Stimulated activated CD4-positive, alpha-beta T cell treated with anti-CD3 and anti-CD28 coated beads, TNF-alpha, amount 100 ng/mL, for 4 hours (primary cell): ENCODE results near the gene PPM1G.
"Not testable (repeated sequence)": the region's sequence is repeated elsewhere in the genome, so short reads cannot be mapped to it uniquely, and the experiment has no call there.

Experiments
- DNase-seq, 3 experiments: peaks; one replicate each; pipeline ENCODE4 v3.0.0-alpha.2; 2020; ENCODE audit warnings: low read depth in 3 of 3

Gene PPM1G

DNA sequence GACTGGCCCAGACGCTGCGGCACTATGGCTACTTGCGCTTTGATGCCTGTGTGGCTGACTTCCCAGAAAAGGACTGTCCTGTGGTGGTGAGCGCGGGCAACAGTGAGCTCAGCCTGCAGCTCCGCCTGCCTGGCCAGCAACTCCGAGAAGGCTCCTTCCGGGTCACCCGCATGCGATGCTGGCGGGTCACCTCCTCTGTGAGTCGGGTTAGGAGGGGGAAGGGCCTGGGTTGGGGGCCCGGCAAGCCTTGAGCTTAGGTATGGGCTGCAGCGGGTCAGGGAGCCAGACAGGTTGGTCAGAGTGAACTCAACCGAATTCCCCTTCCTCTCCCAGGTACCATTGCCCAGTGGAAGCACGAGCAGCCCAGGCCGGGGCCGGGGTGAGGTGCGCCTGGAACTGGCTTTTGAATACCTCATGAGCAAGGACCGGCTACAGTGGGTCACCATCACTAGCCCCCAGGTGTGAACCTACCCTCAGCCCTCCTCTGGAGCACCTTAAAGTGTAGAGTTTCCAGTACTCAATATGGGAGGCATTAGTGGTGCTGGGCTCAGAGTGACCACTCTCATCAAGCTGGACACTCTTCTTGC lies 33.8 kb downstream of the PPM1G start:
- DNase-seq: no peak

DNA sequence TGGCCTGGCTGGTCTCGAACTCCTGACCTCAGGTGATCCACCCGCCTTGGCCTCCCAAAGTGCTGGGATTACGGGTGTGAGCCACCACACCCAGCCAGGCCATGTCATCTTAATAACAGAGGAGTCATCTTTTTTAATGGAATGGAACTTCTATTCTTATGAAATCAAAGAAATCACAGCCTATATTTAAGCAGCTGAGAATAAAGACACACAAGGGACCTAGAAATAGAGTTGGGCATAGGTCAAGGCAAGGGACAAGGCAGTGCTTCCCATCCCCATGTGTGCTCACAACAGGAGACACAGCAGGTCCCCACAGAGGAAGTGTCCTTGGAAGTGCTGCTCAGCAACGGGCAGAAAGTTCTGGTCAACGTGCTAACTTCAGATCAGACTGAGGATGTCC lies 35.8 kb downstream of the PPM1G start:
- DNase-seq: no peak

DNA sequence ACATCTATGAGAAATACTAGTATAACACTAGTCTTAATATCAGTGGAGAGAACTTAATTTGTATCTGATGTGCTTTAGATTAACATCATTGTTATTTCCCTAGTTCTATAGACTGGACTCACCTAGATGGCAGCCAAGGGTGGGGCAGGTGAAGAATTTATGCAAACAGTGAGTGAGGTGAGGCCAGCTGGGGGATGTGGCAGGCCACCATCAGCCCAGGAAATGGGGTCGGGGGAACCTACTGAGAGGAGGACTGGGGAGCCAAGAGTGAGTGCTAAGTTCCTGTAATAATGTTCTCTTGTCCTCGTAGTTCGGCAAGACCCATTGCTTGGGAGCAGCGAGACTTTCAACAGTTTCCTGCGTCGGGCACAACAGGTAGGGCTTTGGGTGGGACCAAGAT lies 36.5 kb downstream of the PPM1G start:
- DNase-seq: no peak

DNA sequence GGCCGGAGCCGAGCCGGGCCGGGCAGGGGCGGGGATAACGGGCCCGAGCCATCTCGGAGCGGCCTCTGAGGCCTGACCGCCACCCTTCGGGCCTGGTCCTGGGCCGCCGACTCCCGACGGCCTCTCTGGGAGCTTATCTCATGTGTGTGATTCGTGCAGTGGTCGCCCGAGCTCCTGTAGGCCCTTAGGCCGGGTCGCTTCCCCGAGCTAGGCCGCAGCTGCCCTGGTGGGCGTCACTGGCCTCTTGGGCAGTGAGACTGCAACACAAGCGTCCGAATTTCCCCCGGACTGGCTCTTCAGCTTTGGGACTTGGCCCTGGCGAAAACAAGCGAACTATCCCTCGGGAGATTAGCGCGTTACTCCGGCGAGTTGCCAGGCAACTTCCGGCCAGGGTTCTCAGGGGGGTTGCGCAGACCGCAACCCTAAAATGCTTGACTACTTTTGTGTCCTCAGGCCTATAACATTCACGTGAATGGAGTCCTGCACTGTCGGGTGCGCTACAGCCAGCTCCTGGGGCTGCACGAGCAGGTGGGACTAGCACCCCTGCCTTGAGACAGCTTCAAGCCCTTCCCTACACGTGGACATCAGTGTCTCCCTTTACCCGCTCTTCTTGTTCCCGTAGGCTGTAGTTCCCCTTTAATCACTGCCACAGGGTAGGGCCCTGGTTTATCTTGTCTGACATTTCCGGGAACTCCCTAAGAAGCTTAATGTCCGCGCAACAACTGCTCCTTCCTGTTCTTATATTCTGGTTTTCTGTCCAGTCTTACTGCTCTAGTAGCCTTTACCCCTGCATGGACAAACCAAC lies 38.4 kb downstream of the PPM1G start:
- DNase-seq: no peak

DNA sequence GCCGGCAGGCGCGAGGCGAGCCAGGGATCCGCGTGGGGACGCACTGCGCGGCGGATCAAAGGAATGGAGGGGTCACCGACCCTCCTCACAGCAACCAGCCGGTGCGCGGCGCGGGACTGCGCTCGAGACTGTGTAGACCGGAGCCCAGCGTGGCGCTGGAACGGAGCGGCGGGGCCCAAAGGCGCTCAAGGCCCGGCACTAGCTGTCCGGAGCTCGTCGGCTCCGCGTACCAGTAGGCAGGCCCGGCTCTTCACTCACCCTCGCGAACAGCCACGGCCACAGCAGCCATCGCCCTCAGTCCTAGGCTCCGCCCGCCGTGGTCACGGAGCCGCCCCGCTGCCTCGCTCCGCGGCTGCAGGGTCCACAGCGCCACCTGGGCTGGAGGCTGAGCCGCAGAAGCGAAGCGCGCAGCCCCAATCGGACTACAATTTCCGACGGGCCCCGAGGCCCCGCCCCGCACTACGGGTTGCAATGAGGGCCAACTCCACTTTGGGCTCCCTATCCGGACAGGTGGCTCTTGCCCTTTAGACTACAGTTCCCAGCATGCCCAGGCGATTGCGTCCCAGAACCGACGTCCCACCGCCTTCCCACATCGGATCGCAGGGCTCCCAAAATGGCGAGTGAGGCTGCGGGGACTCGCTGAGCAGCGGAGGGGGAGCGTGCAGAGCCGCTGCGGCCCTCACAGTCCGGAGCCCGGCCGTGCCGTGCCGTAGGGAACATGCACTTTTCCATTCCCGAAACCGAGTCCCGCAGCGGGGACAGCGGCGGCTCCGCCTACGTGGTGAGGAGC lies 39.2 kb downstream of the PPM1G start, which contains the start of the genes EIF2B4 and SNX17:
Gene EIF2B4, minus strand, starts transcription at position 313 of the 790 bp plus-strand sequence. Its CDS starts 24 bp downstream, at position 289.
Gene SNX17, plus strand, starts transcription at position 591 of the 790 bp plus-strand sequence. Its CDS starts 128 bp downstream, at position 719.
- DNase-seq: peak; percentile 97 to 99 (median 98)

DNA sequence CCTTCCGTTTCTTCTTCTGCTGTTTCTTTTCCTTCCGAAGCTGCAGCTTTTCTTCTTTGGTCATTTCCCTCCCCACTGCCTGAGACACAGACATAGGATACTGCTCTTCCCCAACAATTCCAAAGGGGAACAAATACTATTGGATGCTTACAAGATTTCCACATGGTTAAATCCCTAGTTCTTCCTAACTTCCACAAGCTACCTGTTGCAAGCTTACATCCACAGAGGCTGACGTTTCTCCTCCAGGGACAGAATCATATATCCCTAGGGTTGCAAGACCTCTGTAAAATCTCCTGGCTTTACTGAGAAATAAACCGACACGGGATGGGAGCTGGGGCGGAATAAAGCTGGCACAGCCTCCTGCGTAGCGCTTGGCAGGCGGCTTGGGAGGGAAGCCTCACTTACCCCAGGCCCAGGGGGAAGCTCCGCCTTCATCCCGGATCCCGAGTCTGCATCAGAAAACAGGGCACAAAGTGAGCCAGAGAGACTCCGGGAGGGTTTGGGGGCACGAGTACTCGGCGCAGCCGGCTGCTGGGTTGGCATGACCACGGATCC lies 39.8 kb downstream of the PPM1G start:
- no peak for DNase-seq

DNA sequence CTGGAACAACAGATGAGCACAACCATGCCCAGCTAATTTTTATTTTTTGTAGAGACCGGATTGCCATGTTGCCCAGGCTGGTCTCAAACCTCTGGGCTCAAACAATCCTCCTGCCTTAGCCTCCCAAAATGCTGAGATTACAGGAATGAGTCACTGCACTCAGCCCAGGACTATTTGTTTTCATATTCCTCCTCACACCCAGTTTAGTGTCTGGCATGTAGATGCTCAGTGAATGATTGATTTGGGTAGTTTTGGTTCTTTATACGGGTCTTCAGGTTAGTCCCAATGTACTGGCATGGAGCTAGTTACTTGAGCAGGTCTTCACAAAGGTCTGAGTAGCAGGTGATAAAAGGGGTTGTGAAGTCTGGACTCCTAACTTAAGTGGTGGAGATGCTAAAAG lies 45.5 kb downstream of the PPM1G start:
- no peak for DNase-seq

DNA sequence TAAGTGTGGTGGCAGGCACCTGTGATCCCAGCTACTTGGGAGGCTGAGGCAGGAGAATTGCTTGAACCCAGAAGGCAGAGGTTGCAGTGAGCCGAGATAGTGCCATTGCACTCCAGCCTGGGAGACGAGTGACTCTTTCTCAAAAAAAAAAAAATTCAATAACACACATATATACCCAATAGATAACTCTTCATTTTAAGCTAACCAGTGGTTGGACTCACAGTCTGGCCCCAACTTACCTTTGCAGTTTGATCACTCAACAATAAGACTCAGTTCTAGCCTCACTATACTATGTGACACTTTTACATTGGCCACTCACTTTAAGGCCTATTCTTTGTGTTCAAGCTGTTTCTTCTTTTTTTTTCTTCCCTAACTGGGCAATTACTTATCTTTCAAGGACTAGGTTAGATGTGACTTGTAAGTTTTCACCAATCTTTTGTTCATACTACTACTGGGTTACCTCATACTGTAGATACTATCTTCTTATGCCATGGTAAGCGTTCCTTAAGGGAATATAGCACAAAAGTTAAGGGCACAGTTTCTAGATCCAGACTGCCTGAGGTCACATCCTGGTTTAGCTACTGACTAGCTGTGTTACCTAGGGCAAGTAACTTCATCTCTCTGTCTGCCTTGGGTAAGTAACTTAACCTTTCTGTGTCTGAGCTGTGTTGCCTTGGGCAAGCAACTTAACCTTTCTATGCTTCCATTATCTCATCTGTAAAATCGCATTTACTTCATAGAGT lies 46.5 kb downstream of the PPM1G start:
- DNase-seq: no peak

DNA sequence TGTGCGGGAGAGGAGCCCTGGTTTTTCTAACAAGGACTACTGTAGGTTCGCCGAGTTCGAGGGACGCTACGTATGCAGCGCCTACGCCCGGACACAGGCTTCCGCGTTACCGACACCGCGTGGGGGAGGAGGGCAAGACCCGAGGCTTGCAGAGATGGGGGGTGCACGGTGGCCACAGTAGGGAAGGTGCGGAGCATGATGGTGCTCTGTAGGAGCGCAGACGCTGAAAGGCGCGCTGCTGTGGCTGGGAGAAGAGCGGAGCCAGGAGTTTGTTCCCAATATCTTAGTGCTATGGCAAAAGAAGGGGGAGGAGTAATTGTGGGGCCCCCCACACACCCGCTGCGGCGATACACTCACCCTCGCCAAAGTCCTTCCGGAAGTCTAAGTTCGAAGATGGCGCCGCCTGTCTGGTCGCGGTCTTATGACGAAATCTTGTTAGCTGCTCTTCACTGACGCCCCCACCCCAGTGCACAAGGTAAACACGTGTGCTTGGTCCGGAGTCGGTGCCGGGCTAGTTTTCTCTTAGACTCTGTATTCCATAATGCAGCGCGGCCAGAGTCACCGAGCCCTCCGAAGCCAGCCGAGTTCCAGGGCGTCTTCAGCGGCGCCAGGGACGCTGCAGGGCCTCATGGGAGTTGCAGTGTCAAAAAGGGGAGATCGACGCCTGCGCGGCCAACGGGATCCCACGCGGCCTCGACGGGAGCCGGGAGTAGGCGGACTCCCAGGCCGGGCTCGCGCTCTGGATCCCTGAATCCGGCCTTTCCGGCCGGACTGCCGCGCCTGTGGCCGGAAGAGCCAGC lies 52.8 kb downstream of the PPM1G start, which contains the start of gene GTF3C2:
Gene GTF3C2, minus strand, starts transcription at position 383 of the 800 bp plus-strand sequence. CDS start 13,210 bp downstream, outside the sequence.
- peak; percentile 77 to 88 (median 84) for DNase-seq

DNA sequence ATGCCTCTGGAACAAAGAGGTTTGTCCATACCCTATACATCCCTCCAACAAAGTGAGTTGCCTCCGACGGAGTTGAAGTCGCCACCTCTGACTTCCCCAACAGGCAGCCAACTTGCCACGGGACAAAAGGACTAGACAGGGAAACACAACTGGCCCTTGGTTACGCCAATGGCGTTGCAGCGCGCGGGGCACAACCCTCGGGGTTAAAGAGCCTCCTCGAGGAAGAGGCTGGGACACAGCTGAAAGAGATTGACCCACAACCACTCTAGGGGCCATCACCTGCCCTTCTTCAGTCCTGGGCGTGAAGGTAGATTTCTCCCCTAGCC lies 53.4 kb downstream of the PPM1G start:
- no peak for DNase-seq

DNA sequence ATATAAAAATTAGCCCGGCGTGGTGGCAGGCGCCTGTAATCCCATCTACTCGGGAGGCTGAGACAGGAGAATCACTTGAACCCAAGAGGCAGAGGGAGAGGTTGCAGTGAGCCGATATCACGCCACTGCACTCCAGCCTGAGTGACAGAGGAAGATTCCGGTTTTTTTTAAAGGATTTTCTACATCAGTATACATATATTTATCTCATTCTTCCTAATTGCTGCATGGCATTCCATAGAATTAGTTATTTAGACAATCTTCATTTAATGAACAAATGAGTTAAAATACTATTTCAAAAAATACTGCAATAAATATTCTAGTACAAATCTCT lies 54.8 kb downstream of the PPM1G start:
- no peak for DNase-seq

DNA sequence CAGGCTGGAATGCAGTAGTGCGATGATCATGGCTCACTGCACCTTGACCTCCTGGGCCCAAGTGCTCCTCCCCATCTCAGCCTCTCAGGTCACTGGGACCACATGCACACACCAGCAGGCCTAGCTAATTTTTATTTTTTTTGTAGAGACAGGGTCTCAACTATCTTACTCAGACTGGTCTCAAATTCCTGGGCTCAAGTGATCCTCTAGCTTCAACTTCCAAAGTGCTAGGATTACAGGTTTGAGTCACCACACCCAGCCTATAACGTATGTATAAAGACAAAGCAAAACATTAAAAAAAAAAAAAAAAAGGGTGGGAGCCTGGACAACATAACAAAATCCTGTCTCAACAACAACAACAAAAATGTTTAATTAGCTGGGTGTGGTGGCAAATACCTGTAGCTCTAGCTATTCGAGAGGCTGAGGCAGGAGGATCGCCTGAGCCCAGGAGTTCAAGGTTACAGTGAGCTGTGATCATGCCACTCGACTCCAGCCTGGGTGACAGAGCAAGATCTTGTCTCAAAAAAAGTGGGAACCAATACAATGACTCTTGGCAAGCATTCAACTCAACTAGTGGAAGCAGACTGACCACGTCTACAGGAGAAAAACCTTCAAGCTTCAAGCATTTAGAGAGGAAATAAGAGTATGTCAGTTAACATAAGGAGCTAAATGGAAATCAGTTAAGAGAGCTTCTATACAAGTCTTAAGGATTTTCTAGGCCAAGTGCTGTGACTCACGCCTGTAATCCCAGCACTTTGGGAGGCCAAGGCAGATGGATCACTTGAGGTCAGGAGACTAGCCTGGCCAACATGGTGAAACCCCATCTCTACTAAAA lies 55.4 kb downstream of the PPM1G start:
- no peak for DNase-seq

DNA sequence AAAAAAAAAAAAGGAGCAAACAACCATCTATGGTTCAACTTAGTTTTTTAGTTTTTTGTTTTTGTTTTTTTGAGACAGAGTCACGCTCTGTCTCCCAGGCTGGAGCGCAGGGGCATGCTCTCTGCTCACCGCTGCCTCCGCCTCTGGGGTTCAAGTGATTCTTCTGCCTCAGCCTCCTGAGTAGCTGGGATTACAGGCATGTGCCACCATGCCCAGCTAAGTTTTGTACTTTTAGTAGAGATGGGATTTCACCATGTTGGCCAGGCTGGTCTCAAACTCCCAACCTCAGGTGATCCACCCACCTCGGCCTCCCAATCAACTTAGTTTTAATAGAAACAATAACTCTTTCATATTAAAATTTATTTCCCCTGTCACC lies 56.0 kb downstream of the PPM1G start:
- not testable (repeated sequence) for DNase-seq

DNA sequence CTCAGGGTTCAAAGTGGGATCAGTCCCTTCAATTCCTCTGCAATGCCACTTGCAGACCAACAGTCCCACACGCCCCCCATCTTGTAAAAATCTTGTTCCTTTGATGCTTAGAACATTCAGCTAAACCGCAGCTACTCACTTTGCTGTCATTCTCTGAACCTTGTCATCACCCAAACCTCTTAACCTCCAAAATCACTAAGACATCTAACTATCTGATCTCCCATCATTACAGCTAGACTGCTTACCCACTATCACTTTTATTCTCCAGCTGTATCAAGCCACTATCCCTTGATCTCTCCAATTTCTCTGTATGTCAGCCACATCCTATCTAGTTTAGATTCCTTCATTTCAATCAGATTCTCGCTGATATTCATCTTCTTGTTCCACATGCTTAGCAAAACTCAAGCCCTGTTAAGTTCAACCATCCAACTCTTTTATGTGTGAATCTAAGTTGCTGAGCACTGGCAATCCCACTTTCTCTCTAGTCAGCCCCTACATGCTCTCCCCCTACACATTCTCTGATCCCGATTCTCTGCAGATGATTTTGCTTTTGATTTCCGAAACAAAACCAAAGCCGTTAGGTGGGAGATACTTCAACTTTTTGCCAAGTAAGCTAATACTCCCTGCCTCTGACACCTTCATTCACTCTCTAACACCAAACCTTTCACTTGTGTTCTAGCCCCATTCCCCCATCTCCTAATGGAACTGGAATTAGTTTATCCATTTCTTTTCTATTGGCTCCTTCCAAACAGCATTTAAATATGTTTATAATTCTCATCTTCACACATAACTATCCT lies 57.4 kb downstream of the PPM1G start:
- DNase-seq: no peak

DNA sequence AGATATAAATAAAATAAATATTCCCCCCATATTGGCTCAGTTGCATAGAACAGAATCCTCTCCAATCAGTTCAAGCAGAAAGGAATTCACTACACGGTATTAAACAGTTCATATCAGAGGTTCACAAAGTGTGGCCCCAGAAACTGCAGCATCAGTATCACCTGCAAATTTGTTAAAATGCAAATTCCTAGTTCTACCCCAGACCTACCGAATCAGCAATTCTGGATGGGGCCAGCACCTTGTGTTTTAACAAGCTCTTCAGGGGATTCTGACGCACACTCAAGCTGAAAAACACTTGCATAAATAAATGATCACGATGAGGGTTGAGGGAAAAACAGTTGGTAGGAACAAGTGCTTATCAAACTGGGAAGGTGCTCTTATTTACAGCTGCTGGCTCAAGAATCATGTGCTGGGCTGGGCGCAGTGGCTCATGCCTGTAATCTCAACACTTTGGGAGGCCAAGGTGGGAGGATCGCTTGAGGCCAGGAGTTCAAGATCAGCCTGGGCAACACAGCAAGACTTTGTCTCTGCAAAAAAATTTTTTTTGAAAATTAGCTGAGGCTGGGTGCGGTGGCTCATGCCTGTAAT lies 59.2 kb downstream of the PPM1G start:
- DNase-seq: no peak

DNA sequence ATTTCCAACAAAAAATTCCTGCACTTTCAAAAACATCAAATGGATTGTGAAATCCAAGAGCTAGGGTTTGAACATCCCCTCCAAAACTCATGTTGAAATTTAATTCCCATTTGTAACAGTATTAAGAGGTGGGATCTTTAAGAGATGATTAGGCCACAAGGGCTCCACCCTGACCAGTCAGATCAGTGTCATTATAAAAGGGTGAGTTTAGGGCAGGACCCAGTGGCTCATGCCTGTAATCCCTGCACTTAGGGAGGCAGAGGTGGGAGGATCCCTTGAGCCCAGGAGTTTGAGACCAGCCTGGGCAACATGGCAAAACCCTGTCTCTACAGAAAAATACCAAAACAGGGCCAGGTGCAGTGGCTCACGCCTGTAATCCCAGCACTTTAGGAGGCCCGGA lies 61.8 kb downstream of the PPM1G start:
- no peak for DNase-seq

DNA sequence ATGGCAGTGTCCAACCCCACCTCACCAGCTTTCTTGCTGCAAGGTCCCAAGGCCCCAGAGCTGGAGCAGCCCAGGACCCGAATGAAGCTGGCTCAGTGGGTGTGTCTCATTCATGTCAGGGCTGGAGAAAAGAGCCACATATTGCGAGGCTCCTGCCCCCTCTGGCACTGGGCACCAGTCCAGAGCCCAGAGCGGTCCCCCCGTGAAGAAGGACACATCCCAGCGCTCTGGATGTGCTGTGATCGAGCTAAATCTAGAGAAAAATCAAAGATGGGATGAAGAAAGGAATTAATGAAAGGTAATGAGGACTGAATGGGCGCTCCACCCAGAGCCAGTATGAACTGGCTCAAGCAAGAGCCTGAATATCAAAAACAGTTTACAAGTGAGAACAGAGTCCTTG lies 73.2 kb downstream of the PPM1G start:
- DNase-seq: no peak

DNA sequence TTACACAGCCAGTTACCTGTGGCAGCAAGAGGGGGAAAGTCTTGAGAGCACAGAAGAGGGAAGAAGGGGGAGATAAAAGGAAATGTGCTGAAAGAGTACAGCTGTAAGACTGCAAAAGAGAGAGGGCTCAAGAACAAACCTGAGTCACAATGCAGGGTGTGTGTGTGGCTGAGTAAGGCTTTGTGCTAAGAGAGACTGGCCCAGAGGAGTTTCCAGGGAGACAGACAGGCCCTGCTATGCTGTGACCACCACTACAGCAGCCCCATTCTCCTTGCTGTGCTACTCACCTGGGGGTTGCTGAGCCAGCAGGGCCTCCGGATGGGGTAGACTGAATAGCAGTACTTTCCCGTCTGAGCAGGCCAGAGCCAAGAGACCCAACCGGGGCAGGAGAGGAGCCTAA lies 74.1 kb downstream of the PPM1G start:
- no peak for DNase-seq
